K562 (cell line): ENCODE results near the gene FAM193A. TPM values are rescaled to one million over a fixed set of nuclear protein-coding genes. Genes with fewer than 3 reads are reported as not detected.
A peak's percentile ranks its signal among the peaks of the same experiment; 100 is the strongest.

Experiments used
- CREB3L1 ChIP-seq: fragments of 450-650 bp; IDR thresholded peaks from 2 replicates; pipeline ENCODE4 v1.6.1; 2014; ENCODE audit warnings: low read depth, mild to moderate bottlenecking, moderate library complexity, borderline replicate concordance
- FIP1L1 ChIP-seq: fragments of 200-400 bp; formaldehyde crosslinking; IDR thresholded peaks from 2 replicates; pipeline ENCODE4 v1.6.1; 2018; ENCODE audit warnings: mild to moderate bottlenecking, low read depth, low read length; ENCODE audit not compliant: poor library complexity, severe bottlenecking
- KDM4B ChIP-seq, 2 experiments: fragments of 450-650 bp in 1 of 2; sonication (generic) in 1 of 2; IDR thresholded peaks; 2 replicates each; pipeline ENCODE4 v1.6.1; 2016 to 2017; ENCODE audit warnings: borderline replicate concordance in 2 of 2, antibody characterized with exemption in 1 of 2, low read depth in 1 of 2, mild to moderate bottlenecking in 1 of 2
- SNIP1 ChIP-seq: fragments of 450-650 bp; IDR thresholded peaks from 2 replicates; pipeline ENCODE4 v1.7.1; 2017; ENCODE audit warnings: low read depth, mild to moderate bottlenecking
- ZHX1 ChIP-seq: fragments of 150-350 bp; conservative IDR thresholded peaks from 2 replicates; pipeline ENCODE4 v1.6.1; 2014; ENCODE audit warnings: low read length
- ZNF140 ChIP-seq: fragments of 250-450 bp; sonication (Bioruptor Pico); IDR thresholded peaks from 2 replicates; pipeline ENCODE4 v1.8.0; 2021; ENCODE audit warnings: moderate library complexity, mild to moderate bottlenecking, inconsistent platforms
- ZNF561 ChIP-seq: fragments of 450-650 bp; formaldehyde crosslinking; conservative IDR thresholded peaks from 2 replicates; pipeline ENCODE4 v1.4.0; 2020; ENCODE audit warnings: mild to moderate bottlenecking, moderate library complexity
- polyA plus RNA-seq, 8 experiments: library from polyadenylated mRNA; depleted of rRNA in 4 of 8; stranded (reverse) in 5 of 8; unstranded in 3 of 8; fragments of >200 nt; fragmentation: Nextera tagmentation in 2 of 8; fragmentation: Illumina TruSeq in 1 of 8; extraction: Ambion mirVana in 2 of 8; extraction: Trizol in 1 of 8; gene quantifications; 2 replicates each; pipeline versions ENCODE4 v1.2.1 to v1.2.3, GENCODE V29; 2011 to 2014; ENCODE audit warnings: inconsistent platforms in 1 of 8, missing spikeins in 1 of 8
- total RNA-seq, 7 experiments: library from RNA; depleted of rRNA in 6 of 7; stranded (reverse); fragments of >200 nt in 6 of 7; fragmentation: Illumina TruSeq in 2 of 7; extraction: Trizol in 2 of 7; gene quantifications; 2 replicates each; pipeline versions ENCODE4 v1.2.1 to v1.2.3, GENCODE V29; 2011 to 2021; ENCODE audit warnings: low replicate concordance in 1 of 7
- TF ChIP-seq, protein P1 (sequence below): fragments of 150-350 bp; IDR thresholded peaks from 2 replicates; pipeline ENCODE4 v1.6.1; 2014; ENCODE audit warnings: low read depth, mild to moderate bottlenecking, low read length, borderline replicate concordance
- TF ChIP-seq, protein P2 (sequence below): fragments of 450-650 bp; IDR thresholded peaks from 2 replicates; pipeline ENCODE4 v1.6.1; 2017; ENCODE audit warnings: mild to moderate bottlenecking, moderate library complexity

Gene FAM193A
- total and polyA plus RNA-seq, 9 of the 15 experiments (the other 6 are each of a cell fraction or from before 2014, with no cell fraction given) = 0.46 to 24.6 (median 9.6) TPM

DNA sequence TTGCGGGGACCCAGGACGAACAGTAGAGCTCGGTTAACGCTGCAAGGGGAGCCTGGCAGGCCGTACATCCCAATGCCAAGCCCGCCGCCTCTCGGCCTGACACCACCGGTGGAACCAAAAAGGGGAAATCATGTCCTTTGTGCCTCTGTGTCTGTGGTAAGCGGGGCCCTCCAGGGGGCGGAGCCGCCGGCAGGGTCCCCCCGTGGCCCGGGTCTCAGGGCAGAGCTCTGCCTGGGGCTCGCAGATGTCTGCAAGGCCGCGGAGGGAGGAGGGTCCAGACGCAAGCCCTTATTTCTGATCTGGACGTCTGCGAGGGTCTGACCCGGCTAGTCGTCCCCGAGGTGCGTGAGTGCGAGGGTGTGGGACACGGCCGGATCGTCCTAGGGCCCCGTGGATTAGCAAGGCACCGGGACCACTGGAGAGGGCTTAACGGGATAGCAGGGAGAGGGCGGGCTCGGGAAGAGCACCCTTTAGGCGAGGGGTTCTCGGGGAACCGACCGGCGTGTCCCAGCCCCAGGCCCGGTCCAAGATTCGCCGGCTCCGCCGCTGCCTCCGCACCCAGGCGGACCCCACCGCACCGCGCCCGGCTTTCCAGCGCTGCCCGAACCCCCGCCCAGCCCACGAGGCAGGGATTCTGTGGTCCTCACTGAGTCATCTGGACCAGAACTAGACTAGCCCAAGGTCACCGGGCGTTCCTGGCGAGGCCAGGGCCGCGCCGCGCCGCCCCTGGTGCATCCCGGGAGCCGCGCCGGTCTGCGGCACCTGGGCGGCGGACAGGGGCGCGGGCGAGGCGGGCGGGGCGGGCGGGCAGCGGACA is 863 bp upstream of the FAM193A start (continued):
- TF ChIP-seq, protein P1, sequence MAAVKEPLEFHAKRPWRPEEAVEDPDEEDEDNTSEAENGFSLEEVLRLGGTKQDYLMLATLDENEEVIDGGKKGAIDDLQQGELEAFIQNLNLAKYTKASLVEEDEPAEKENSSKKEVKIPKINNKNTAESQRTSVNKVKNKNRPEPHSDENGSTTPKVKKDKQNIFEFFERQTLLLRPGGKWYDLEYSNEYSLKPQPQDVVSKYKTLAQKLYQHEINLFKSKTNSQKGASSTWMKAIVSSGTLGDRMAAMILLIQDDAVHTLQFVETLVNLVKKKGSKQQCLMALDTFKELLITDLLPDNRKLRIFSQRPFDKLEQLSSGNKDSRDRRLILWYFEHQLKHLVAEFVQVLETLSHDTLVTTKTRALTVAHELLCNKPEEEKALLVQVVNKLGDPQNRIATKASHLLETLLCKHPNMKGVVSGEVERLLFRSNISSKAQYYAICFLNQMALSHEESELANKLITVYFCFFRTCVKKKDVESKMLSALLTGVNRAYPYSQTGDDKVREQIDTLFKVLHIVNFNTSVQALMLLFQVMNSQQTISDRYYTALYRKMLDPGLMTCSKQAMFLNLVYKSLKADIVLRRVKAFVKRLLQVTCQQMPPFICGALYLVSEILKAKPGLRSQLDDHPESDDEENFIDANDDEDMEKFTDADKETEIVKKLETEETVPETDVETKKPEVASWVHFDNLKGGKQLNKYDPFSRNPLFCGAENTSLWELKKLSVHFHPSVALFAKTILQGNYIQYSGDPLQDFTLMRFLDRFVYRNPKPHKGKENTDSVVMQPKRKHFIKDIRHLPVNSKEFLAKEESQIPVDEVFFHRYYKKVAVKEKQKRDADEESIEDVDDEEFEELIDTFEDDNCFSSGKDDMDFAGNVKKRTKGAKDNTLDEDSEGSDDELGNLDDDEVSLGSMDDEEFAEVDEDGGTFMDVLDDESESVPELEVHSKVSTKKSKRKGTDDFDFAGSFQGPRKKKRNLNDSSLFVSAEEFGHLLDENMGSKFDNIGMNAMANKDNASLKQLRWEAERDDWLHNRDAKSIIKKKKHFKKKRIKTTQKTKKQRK = no peak
- TF ChIP-seq, protein P2, sequence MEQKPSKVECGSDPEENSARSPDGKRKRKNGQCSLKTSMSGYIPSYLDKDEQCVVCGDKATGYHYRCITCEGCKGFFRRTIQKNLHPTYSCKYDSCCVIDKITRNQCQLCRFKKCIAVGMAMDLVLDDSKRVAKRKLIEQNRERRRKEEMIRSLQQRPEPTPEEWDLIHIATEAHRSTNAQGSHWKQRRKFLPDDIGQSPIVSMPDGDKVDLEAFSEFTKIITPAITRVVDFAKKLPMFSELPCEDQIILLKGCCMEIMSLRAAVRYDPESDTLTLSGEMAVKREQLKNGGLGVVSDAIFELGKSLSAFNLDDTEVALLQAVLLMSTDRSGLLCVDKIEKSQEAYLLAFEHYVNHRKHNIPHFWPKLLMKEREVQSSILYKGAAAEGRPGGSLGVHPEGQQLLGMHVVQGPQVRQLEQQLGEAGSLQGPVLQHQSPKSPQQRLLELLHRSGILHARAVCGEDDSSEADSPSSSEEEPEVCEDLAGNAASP = no peak
- TF ChIP-seq FIP1L1 = no peak
- no peak for TF ChIP-seq ZHX1
- TF ChIP-seq ZNF561 (CRISPR knock-in tag) = no peak
- TF ChIP-seq SNIP1 = no peak
- TF ChIP-seq CREB3L1 = no peak
- TF ChIP-seq KDM4B (IDR thresholded peaks at IDR 0.05; ENCODE audit: borderline replicate concordance in 2 of 2, low read depth in 1 of 2) = 0 out of 4 replicates have a peak, but pooled peaks of 1 of the 2 experiments have one; percentile 42
- no peak for TF ChIP-seq ZNF140 (CRISPR knock-in tag)
